GM19193 (cell line): ENCODE results near the gene MCM5.

Source experiments
- POLR2A ChIP-seq: IDR thresholded peaks from 4 replicates; pipeline ENCODE4 v1.6.1; 2011; ENCODE audit not compliant: insufficient read depth, insufficient read length; ENCODE audit errors: extremely low read depth

The MCM5 gene

DNA sequence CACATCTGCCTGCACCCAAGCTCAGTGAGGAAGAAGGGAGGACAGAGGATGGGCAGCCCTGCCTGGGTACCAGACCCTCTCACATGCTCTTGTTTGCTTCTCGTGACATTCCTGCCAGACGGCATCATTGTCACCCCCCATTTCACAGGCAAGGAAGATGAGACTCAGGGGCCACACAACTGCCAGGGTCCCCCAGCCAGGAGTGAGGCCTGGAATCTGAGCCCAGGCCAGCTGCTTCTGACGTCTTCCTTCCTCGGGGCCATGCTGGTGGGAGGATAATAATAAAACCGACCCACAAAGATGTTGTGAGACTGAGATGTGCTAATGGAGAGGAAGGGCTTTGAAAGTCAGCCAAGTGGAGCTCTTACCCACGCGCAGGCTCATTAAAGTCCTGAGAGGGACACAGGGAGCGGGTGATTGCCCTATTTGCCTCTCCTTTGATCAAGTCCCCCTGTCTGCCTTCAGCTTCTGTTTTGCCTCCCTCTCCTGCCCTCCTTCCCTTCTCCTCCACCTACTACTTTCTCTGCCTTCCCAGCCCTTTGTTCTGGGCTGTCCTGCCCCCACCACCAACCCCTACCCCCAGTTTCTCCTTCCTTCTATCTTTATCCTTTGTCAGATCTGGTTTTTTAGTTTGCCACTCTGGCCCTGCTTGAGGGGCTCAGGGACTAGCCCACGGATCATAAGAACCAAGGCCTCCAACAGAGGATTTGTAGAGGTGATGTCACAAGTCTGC lies 62.7 kb downstream of the MCM5 start:
- TF ChIP-seq POLR2A, result no peak

DNA sequence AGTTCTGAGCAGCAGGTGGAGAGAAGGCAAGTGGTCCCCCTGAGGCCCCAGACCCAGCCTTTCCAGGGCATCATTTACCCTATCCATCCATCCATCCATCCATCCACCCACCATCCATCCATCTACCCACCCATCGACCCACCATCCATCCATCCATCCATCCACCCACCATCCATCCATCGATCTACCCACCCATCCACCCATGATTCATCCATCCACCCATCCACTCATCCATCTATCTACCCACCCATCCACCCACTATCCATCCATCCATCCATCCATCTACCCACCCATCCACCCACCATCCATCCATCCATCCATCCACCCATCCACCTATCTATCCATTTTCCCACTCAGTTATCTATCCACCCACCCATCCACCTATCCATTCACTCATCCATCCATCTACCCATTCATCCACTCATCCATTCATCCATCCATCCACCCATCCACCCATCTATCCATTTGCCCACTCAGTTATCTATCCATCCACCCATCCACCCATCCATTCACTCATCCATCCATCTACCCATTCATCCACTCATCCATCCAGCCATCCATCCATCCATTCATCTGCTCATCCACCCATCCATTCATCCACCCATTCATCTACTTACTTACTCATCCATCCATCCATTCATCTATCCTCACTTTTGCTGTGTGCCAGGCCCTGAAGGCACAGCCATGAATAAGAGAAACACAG lies 63.4 kb downstream of the MCM5 start:
- TF ChIP-seq POLR2A, result no peak

DNA sequence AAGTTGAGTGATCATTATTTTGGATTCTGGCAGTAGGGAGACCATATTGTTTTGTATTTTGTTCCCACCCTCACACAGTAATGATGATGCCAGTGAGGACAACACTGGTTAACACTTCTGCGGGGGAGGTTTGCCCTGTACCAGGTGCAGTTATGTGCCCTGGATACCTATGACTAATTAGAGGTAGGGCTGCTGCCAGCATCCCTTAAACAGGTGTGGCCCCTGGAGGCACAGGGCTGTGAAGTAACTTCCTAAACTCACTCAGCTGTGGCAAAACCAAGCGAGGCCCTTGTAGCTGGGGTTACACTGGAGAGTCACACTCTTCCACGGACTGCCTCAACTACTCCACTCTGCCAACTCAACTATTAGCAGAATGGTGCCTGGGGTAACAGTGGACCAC lies 64.5 kb downstream of the MCM5 start:
- TF ChIP-seq POLR2A, result no peak

DNA sequence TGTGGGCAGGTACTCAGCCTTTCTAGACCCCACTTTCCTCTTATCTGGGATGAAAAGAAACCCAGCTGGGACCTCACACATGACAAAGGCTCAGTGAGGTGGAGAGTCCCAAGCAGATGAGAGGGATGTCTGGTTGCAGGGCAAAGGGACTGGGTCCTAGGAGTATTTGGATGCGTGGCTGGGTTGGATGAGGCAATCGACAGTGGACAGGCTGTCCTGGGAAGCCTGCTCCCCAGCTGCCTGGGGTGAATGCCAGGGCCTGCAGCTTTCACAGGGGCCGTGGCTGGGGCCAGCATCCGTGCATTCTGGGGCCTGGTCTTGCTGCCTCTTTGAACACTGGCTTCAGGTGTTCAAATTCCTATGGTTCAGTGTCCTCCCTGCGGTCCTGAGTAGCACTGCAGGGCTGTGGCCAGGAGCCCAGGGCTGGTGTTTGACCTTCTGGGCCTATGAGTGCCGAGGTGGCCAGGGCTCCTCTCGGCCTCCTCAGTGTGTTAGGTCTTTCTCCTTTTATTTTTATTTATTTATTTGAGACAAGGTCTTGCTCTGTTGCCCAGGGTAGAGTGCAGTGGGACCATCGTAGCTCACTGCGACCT lies 65.3 kb downstream of the MCM5 start:
- TF ChIP-seq POLR2A, result no peak

DNA sequence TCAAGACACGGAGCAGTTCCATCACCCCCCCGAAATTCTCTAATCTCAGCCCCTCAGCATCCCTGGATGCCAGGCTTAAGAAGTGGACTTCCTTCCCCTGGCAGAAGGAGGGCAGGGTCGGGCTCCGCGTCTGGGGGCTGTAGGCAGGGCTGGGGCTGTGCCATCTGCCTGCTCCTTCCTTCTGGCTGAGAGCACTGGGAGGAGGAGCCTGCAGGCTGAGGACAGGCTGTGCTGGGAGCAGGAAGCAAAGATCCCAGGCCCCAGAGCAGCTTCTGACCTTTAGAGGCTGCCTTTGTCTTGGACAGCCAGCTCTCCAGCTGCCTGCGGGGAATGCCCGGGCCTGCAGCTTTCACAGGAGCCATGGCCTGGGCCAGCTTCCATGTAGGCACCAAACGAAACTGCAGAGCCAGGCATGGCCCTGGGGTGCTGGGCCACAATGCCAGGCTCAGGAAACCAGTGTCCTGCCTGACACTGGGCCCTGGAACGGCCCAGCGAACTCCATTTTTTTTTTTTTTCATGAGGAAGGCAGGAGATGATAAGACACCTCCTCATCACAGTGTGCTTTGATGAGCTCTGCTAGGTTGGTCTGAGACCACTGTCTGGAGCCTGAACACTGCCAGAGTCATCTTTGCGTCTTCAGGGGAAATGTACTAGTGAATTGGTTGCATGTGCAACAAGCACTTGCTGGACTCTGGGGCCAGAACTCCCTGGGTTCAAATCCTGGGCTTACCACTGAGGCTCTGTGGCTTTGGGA lies 67.9 kb downstream of the MCM5 start:
- TF ChIP-seq POLR2A, result no peak

DNA sequence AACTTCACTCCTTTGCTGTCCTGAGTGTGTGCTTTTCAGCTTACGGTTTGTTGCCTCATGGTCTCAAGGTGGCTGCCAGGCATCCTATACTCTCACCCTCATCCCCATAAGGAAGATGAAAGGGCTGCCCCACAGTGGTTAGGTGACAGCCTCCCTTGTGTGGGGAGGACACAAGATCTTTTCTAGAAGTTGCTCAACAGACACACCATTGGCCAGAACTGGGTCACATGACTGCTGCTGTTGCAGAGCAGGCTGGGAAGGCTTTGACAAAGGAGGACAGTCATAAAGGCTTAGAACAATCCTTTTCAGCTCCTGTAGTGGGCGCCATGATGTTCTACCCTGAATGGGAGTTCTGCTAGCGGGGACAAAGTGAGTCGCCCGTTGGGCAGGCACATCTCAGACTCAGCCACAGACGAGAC lies 71.0 kb downstream of the MCM5 start:
- no peak for TF ChIP-seq POLR2A

DNA sequence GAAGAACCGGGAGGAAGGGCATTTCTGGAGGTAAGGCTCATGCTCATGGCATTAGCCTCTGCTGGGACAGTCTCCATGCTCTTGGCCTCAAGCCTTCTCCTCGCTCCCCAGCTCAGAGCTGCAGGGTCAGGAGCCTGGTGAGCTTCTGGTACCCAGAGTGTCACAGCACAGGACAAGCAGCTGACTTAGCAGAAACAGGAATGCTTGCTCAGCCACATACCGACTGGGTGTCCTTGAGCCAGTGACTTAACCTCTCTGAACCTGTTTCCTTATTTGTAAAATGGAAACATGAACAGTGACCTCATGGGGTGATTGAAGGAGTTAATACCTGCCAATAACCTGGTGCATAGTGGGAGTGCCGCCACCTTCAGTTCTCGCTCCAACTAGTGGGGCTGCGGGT lies 72.5 kb downstream of the MCM5 start:
- TF ChIP-seq POLR2A, result no peak

DNA sequence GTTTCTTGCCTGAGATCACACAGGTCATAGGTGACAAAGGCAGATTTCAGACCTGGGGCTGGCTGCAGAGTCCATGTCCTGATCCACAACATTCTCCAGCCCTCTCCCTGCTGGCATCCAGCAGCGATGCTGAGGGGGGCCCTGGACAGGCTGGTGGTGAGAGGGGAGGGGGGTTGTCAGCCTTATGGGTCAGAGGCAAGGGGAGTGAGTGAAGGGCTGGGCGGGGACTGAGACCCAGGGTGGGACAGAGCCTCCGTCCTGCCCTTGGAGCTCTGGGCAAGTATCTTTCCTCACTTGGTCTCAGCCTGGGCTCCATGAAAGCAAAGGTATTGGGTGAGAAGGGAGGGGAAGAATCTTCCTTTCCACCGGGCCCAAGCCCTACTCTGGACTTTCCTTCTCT lies 74.0 kb downstream of the MCM5 start:
- no peak for TF ChIP-seq POLR2A
